GM18505 (cell line): ENCODE measurements around the gene GLS.
A peak's percentile ranks its signal among the peaks of the same experiment; 100 is the strongest.

ENCODE experiments used
- ATAC-seq: cut with Tn5 transposase; IDR thresholded peaks from one replicate; pipeline ENCODE4 v1.9.1; 2021; ENCODE audit not compliant: unreplicated experiment
- POLR2A ChIP-seq: IDR thresholded peaks from 4 replicates; pipeline ENCODE4 v1.6.1; 2011; ENCODE audit warnings: borderline replicate concordance; ENCODE audit not compliant: insufficient read depth, insufficient read length; ENCODE audit errors: extremely low read depth

GLS gene

DNA sequence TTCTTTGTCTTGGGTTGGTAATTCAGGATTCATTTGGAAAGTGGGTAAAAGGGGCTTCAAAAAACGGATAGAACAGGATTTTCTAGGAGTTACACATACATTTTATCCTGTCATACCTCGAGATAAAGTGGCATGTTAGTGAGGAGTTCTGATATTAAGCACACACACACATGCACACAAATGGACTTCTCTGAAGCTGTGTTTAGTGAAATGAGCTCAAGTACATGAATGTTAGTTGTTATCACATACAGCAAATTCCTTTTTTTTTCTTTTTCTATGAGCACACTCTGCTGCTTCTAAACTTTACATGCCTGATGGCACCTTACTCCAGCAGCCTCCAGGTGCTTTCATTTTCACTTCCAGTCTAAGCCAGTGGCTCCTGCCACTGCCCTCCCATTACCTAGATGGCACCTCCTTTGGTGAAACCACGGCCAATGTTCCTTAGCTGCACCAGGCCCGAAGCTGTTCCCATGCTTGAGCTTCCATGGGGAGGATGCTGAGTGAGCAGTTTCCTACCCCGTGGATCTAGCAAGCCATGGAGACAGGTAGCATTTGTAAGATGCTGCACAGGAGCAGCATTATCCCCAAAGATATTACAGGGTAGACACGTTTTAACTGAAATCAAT is 83.7 kb downstream of the GLS start:
- ATAC-seq = no peak

DNA sequence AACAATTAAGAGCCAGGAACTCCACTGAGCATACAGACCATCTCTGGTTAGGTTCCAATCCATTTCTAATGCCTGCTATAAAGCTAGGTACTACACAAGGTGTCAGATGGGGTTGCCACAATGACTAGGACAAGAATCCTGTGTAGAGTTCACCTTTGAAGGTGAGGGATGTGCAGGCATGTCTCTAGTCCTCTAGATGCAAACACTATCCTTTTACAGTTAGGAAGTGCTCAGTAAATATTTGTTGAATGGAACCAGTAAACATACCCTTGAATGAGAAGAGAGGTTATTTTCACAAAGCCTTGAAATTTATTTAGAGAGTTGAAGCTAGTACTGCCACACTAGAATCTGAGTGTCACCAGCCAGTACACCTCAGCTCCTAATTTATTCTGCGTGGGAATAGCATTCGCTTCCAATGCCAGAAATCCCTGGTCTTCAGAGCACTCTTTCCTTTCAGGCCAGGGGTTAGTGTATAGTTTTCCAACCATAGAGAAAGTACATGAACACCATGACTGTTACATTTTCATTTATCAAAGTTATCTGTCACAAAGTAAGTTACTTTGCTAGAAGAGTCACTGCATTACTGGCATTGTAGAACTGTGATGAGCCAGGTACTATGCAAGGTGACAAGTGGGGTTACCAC is 85.1 kb downstream of the GLS start:
- no peak for ATAC-seq
- peak; percentile 46 for TF ChIP-seq POLR2A

More for the DNA sequence above, 83.7 kb downstream of the GLS start:
- TF ChIP-seq POLR2A = peak; percentile 64

DNA sequence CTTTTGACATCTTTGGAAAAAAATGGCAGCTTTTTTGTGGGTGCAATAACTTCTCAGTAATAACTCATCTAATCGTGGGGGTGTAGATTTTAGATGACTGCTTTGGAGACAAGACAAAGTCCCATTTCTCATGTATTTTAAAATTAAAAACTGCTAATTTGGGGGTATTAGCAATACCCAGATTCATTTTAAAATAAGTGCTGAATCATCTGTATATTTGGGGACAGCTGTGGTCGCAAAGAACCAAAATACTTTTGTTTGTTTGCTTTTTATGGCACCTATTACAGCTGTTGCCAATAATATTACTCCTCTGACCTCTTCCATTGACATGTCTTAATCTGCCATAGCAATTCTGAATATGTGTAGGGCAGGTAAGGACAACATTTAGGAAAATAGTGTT is 87.9 kb downstream of the GLS start:
- no peak for ATAC-seq
- no peak for TF ChIP-seq POLR2A

DNA sequence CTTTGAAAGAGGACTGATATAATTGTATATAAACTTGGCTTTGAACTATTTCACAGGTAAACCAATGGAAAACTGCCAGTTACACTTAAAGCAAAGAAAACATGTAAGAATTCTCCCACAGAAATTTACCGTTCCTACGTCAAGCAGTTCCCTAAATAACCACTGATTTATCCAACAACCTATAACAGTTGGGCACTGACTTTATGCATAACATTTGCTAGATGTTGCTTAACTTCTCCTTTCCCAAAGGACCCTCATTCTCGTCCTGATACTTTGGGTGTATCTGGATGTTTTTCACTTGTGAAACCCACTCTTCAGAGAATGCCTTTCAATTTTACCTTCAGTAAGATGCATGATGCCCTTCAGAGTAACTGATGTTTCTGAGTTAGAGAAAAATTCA is 89.5 kb downstream of the GLS start:
- ATAC-seq = no peak
- no peak for TF ChIP-seq POLR2A

DNA sequence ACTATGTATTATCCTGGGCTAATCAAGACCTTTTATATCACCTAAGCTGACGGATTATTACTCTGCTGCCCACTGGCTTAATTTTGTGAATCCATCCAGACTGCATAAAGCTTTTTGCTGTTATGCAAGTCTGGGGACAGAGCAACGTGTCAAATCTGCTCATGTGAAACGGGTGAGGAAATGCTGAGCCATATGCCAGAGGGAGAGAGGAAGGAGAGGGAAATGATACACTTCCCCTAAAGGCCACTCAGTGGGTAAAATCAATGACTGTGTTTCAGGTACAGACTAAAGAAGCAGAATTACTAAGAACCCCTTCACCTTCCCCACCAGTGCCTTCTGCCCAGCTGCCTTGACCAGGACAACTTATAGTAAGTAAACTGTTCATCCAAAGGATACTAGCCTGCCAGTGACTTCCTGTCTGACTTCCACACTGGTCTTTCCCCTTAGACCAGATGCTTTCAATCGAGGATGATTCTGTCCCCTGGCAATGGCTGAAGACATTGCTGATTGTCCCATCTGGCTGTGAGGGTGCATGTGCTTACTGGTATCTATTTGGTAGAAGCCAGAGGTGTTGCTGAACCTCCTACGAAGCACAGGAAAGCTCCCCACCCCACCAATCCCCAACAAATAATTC is 90.4 kb downstream of the GLS start:
- no peak for ATAC-seq
- TF ChIP-seq POLR2A = no peak

DNA sequence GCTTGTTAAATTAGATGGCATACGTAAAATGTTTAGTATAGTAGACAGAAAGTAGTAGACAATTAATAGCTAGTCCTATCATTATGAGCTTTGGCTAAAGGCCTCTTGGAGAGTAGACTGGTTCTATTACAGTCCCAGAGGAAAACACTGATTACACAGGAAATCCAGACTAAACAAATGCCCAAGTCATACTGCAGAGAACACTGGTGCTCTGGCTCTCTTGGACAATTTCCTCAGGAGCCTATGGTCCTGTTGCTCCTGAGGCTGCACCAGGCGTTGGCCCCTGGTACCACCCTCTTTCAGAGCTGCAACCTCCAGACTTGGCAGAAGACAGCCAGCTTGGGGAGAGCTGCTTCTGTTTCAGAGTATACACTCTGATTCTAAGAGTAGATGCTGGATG is 91.6 kb downstream of the GLS start:
- no peak for ATAC-seq
- no peak for TF ChIP-seq POLR2A

DNA sequence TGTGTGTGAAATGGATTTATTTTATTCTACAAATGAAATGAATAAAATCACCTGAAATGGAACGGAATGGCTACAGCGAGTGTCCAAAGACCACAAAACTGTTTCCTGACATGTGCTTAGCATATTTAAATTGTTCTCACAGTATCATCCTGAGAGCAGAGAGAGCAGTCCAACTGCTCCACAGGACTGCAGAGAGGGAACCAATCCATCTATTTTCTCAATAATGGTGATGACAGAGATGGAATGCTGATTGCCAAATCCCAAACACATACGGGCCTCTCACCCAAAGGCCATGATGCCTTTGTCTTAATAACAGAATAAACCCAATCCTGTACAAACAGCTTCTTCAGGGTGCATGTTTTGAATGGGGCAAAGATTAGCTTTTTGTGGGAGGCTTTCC is 92.2 kb downstream of the GLS start:
- ATAC-seq = no peak
- TF ChIP-seq POLR2A = no peak

DNA sequence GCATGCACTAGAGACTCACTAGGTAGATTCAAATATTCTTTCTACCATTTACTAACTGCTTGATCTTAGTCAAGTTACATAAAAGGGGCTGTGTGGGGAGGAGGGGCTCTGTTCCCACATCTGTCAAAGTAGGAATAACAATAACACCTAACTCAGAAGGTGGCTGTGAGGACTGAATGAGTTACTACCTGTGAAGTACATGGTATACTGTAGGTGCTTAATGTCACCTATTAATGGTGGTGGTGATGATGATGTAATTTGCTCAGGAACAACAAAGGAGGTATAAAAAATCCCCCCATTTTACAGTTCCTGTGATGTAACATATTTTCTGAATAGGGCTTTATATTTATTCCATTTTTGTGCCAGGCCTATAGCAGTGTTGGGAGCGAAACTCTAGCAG is 92.6 kb downstream of the GLS start:
- TF ChIP-seq POLR2A = no peak
- no peak for ATAC-seq

DNA sequence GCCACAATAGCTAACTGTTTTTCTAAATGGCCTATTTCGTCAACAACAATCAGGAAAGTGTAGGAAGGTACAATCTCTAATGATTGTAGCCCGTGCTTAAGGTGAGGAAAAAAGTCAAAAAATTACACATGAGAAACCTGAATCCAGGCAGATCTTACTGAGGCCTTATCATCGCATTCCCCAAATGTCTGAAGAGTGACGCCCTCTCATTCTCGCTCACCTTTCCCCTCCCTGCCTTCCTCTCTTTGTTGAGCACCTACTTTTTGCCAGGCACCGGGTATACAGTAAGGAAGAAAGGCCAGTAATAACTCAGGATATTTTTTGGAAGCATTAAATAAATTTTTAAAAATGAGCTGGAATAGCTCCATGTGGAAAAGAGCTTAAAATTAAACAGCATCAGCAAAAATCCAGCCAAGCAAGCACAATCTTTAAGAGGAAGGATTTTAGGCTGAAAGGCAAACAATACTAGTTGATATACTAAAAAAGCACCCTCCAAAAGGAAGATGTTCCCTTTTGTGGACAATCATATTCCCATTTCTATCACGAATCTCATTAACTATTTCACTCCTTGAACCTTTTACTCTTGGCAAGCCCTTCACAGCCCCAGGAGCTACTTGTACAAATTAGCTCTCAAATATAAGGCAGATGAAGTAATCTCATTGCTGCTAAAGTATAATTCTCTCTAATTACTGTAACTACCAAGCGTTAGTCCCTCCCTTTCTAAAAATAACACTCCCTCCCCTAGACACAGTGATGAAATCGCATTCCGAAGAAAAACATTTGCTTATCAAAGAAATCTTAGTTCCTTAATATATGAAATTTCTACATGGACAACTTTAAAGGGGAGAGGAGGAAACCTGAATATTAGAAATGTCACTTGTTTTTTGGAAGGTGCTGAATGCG is 93.4 kb downstream of the GLS start:
- no peak for TF ChIP-seq POLR2A
- no peak for ATAC-seq

DNA sequence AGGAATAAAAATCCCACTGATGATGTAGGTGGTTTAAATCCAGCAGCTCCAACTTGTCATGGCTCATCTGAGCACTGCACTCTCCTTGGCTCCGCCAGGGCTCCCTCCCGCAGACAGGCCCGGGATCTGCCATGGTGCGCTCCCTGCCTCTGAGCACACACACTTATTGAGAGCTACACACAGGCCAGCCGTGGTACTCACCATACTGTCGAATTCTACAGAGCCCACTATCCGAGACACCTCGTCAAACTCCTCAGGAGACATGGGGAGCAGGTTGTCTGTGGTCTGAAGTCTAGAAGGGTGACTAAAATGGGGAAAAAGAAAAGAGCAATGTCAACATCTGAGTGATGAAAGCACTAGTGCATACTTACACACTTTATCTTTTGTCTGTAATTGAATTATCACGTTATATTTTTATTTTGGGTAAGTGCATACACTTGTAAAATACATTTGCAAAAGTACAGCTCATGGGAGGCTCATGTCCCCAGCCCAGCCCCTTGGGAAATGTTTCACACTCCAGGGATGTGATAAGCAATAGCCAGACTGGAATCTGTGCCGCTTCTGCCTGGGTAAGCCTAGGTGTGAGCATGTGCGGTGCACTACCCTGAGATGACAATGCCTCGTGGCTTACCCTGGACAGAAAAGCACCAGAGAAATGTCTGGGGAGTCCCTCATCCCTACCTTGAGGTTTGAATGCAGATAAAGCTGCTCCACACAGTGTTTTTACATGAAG is 94.2 kb downstream of the GLS start:
- ATAC-seq = no peak
- peak; percentile 60 for TF ChIP-seq POLR2A

DNA sequence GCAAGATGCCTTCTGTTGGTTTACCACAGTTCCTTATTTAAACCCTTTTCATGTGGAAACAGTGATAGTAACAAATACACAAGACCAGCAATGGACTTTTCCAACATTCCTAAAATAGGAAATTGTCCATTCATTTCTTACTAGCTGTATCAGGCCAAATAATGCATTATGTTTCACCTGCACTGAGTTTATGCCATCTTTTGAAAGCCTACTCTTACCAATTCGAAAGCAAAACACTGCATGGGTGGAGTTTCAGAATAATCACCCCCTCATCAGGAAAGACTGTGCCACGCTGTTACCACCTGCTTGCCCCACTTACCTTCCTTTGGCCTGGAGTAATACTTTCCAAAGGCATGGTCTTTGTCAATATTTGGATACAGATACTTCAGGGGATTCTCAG is 95.9 kb downstream of the GLS start:
- ATAC-seq = no peak
- no peak for TF ChIP-seq POLR2A

DNA sequence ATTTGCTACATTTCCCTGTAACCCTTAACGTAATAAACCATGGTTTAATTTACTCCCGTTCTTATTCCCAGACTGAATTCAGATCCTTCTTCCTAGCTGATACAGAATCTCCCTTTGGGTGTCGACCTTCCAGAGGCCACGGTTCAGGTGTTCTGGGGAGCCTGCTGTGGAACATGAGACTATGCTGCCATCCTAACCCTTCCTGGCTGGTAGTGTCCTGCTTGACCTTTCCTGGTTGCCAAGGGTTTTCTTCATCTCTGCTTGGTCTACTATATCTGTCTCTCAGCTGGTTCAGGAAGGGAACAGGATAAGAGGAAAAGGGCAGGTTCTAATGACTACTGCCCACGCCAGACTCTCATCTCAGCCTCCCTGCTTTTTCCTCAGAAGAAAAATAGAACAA is 96.9 kb downstream of the GLS start:
- ATAC-seq = no peak
- no peak for TF ChIP-seq POLR2A
